HG03175 (cell line): ENCODE data around the gene CTU1.

Experiments used
- ATAC-seq: cut with Tn5 transposase; IDR thresholded peaks from one replicate; pipeline ENCODE4 v1.9.1; 2021; ENCODE audit warnings: mild to moderate bottlenecking, moderate library complexity; ENCODE audit not compliant: unreplicated experiment

CTU1 gene

DNA sequence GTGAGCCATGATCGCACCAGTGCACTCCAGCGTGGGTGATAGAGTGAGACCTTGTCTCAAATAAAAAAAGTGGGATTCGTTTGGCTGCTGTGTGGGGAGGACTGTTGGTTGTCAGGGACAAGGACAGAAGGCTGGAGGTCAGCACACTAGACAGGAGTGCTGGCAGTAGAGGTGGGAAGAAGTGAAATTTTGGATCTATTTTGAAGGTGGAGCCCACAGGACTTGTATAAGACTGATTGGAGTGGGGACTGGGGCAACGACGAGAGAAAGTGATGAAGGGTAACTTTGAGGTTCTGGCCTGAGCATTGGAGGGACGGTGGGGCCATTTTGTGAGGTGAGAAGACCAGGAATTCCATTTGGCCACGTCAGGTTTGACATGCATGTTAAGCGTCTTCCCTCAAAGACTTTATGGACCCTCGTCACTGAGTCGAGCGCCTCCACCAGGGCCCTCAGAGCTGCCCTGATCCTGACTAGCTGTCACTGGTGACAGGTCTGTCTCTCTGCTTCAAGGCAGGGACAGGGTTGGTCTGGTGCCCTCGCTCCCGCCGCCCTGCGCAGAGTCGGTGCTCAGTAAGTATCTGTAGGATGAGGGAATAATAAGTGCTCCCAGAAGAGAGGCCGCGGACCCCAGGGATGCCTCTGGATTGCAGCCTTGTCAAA, 673 bp downstream of the CTU1 start:
- ATAC-seq, result no peak

DNA sequence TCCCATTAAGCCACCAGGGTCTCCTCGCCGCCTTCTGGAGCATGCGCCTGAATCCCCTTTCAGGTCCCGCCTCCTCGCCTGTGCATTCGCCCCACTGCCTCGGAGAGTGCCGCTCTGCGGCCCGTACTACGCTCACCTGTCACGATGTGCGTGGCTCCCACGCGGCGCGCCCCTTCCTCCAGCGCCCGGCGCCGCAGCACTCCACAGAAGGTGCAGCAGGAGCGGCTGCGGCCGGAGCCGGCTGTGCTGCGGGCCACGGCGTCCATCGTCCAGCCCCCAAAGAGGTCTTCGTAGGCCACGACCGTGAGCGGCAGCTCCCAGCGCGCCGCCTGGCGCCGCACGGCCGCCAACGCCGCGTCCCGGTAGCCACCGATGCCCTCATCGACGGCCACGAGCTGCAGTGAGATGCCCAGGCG, 4.3 kb downstream of the CTU1 start:
- ATAC-seq, result no peak

DNA sequence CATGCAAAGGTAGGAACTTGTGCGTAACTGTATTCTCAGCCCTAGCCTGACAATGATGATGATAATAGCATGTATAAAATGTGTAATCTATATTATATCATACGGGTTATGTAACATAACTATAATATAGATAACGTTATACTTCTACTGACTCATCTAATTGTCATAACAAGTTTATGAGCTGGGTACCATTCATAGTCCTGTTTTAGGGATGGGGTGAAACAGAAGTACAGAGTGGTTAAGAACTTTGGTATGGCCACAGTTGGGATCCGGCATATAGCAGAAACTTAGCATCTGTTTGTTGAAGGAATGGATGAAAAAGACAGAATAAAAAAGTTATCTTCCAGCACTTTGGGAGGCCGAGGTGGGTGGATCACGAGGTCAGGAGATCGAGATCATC, 5.2 kb downstream of the CTU1 start:
- no peak for ATAC-seq

DNA sequence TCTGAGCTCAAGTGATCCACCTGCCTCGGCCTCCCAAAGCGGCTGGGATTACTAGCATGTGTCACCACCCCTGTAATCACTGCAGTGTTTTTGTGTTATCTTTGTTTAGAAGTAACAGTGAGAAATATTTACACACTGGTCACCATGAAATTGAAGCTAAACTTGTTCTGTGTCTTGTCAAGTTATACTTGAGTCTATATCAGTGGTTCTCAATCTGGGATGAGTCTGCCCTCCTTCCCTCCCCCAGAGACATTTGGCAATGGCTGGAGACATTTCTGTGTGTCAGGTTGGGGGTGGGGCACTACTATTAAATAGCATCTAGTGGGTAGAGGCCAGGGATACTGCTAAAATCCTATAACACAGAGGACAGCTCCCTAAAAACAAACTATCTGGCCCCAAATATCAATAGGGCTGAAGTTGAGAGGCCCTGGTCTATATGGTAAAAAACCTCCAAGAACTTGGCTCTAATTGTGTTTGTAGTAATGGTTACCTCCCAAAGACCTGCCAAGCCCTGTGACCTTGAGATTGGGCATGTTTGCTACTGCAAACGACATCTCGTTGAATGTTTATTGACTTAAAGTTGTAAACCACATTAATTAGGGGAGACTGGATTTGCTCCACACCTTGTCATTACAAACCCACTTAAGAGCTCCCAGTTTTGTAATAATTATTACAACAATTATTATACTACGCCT, 6.9 kb downstream of the CTU1 start:
- no peak for ATAC-seq

DNA sequence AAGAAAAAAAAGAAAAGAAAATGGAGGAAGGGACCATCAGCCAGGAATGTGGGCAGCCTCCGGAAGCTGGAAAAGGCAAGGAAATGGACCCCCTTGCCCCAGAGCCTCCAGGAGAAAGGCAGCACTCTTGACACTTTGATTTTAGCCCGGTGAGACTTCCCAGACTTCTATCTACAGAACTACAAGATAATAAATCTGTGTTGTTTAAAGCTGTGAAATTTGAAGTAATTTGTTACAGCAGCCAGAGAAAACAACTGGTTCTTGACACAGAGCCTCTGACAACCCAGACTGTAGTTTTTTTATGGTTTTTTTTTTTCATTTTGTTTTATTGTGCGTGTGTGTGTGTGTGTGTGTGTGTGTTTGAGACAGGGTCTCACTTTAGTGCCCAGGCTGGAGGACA, 7.6 kb downstream of the CTU1 start:
- no peak for ATAC-seq

DNA sequence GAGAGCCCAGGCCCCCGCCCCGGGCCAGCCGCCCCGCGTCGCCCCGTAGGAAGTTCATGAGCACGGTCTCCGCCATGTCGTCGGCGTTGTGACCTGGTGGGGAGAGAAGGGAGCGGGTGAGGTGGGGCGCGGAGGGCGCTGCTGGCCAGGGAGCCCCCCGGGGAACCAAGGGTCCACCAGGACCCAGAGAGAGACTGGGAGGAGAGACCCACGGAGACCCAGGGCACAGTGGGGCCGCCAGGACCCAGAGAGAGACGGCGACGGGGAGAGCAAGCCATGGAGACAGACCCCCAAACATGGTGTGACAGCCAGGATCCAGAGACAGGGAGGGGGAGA, 9.2 kb downstream of the CTU1 start:
- no peak for ATAC-seq

DNA sequence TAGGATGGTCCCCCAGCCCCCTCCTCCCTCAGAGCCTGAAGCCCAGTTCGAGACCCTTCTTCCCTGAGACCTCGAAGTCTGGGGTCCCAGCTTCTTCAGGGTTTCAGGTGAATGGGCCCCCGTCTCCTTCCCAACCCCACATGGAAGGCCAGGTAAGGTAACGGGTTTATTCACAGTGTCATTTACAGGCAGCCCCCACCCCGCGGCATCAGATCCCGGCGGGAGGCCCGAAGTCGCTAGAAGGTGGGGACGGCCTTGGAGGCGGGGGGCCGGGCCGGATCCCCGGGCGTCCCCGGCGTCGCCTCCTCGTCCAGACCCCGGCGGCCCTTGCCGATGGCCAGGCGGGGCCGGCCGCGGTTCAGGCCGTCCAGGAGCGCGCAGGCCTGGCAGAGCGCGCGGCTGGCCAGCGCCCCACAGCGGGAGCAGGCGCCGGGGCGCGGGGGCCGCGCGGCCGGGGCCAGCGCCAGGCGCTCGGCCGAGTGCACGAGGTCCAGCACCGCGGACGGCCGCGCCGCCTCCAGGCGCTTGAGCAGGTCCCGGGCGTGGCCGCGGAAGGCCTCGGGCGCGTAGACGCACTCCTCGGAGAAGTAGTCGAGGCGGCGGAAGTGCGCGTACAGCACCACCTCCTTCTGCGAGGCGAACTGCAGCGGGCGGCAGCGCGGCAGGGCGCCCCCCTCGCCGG, 9.7 kb downstream of the CTU1 start:
- no peak for ATAC-seq

DNA sequence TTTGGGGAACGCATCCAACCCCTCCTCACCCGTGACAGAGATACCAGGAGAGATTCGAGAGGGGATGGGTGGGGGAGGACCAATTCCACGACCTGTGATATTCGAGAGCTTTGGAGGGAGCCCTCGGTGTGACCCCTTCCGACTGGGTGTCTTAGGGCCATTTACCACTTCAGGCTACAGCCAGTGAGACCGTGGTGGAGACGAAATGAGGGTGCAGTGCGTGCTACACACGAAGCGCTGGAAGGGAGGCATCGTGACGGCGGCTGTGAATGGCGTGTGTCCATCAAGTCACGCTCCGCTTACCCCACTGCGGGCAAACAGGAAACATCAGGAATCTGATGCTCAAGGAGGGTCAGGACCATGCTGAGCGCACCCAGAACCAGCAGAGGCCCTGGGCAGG, 10.4 kb downstream of the CTU1 start:
- ATAC-seq, result no peak

DNA sequence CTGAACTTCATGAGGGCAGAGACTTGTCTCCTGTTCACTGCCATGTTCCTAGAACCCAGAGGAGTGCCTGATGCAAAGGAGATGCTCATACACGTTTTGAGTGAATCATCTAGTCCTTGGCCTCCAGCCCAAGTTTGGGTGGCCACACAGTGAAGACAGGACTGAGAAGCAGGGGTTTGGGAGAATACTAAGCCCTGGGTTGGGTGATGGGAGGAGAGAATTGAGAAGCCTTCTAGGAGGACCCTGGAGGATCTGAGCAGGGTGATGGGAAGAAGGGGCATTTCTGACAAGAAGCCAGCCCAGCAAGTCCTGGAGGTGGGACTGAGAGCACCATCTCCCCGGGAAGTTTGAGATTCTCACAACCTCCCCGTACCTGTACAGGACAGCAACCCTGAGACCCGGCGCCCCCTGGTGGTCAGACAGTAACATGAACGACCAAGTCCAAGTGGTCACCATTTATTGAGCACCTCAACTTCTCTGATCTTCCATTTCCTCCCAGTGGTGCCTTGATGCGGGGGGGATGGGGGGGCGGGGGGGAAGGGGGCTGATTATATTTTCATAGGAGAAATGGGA, 11.0 kb downstream of the CTU1 start:
- no peak for ATAC-seq

DNA sequence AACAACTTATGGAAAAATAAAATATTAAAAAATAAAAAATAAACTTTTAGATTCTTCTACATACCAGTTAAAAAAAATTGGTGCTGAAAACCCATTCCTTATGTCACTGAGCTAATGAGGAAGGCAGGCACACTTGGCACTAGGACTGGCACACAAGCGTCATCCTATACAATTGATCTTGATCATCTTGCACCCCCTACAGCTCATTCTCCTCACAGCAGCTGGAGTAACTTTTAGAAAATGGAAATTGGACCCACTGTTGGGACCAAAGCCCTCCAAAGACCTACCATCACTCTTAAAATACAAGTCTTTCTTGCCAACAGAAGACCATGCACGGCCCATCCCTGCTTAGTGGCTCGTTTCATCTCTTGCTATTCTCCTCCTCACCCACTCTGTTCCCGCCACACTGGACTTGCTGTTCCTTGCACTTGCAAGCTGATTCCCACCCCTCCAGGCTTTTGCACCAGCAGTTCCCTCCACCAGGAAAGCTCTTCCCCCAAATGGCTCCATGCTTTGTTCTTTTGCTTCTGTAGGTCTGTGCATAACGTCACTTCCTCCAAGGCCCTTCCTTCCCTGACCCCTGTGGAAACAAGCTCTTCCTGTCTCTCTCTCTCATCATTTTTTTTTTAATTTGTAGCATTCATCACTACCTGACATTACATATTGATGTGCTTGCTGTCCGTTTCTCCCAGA, 11.6 kb downstream of the CTU1 start:
- no peak for ATAC-seq

DNA sequence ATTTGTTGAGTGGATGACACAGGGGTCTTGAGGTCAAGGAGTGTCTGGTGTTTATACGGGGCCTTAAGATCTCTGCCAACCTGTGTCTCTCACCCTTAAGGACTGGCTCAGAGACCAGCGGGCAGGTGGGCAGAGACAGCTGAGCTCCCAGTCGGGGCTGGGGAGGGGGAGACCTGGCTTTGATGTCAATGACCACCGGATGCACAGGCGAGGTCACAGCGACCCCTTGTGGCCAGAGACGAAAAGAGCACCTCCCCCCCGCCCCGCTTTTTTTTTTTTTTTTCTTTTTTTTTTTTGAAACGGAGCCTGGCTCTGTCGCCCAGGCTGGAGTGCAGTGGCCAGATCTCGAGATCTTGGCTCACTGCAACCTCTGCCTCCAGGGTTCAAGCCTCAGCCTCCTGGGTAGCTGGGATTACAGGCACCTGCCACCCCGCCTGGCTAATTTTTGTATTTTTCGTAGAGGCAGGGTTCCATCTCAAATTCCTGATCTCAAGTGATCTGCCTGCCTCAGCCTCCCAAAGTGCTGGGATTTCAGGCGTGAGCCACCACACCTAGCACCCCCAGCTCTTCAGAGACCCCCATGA, 13.4 kb downstream of the CTU1 start:
- ATAC-seq, result no peak

DNA sequence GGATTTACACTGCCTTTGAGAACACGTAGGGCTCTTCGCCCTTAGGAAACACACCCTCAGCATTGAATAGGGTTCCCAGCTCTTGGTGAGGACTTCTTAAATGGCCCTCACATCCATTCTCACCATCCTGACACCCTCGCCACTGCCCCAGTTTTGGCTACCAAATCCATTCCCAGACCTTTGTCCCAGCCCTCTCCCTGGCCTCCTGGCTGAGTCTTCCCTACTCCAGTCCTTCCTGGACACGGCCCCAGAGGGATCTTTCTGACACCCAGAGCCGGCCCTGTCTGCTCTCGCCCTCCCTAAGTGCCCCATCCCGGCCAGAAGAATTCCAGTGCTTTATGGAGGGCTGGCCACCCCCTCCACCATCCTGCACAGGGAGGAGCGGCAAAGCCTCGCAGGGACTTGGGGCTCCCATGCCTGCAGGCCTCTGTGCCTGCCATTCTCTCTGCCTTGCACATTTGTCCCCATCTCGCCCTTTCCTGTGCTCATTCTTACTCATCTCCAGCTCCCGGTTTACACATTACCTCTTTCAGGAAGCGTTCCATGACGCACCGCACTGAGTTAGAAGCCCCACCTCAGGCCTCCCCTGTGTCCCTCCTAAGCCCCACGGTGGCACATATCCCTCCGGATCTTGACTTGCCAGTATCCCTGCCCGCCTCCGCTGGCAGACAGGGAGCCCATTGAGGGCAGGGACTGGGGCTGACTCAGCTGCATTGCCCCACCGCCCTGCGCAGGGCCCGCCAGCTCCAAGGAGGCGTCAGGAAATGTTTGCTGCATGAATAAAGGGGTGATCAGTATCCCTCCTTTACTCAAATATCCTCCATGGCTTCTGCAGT, 14.5 kb downstream of the CTU1 start:
- no peak for ATAC-seq

DNA sequence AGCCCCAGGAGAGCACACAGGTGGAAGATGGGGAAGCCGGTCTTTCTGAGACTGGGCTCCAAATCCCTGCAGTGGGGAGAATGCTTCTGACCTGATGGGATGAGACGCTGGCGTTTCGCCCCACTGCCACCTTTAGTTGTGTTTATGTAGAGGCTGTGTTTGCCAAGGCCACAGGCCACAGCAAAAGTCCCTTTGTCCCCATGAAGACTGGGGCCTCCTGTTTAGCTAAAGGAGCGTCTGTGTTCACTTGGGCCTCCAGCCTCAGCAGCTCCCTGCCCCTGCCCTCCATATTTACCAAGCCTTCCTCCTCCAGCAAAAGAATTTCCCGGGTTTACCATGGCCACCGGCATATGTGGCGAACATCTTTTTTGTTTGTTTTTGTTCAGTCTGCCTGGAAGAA, 15.1 kb downstream of the CTU1 start:
- ATAC-seq, result no peak

DNA sequence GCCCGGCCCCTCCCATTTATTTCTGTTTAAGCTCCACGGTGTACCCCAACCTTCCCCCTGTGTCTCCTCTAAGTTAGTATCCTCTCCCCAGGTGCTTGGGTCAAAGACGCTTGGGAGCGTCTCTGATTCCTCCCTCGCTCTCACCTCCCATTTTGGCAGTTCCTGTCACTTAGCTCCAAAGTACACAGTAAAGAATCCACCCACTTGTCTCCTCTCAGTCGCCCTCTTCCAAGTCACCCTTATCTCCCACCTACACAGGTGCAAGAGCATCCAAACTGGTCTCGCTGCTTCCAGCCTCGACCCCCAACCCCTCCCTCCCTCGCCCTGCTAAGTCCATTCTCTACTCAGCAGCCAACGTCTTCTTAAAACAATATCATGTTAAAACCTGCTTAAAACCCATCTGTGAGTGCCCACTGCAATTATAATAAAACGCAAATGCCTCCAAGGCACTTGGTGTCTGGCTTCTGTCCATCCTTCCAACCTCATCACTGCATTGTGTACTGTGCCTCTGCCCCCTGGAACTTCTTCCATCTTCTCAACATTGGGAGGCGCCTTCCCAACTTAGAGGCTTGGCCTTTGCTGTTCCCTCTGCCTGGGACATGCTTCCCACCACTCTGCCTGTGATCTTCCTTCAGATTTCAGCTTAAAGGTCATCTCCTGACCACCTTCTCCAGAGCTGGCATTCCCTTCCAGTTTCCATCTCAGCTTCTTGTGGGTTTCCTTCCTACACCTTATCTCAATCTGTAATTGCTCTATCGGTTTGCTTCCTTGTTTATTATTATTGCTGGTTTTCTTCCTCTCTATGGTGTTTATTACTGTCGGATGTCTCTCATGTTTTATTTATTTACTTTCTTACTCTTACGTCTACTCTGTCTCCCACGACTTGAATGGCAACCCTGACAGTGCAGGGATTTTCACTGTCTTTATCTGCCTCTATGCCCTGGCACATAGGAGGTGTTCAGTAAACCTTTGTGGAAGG, 16.0 kb downstream of the CTU1 start:
- no peak for ATAC-seq

DNA sequence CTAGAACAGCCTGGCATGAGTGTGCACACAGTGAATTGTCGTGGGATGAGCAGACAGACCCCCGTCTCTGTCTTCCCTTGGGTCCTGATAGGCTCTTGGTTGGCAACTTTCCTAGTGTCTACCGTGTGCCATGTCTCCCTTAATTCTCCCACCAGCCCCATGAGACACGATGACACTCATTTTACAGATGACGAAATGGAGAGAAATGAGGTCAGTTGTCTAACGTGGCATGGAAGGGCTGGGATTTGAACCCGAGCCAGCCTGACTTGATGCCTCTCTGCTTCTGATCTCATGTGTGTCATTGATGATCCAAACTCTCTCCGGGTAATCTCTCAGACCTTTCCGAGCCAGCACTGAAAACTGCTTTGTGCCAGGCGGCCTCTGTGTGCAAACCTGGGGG, 17.1 kb downstream of the CTU1 start:
- ATAC-seq, result no peak

DNA sequence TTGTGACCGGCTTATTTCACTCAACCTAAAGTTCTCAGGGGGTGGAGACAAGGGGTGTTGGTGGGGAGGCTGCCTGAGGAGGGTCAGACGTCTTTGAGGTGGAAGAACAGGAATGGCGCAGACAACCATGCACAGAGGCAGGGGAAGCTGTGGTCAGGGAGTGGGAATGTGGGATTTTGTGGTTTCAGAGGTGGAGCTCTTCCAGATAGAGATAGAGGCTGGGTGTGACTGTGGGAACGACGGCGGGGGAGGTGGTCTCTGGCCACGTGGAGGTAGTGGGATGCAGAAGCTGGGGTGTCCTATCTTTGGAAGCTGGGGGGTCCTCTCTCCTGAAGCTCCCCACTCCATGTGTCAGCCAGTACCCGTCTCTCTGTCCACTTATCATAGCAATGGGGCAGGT, 17.7 kb downstream of the CTU1 start:
- no peak for ATAC-seq

DNA sequence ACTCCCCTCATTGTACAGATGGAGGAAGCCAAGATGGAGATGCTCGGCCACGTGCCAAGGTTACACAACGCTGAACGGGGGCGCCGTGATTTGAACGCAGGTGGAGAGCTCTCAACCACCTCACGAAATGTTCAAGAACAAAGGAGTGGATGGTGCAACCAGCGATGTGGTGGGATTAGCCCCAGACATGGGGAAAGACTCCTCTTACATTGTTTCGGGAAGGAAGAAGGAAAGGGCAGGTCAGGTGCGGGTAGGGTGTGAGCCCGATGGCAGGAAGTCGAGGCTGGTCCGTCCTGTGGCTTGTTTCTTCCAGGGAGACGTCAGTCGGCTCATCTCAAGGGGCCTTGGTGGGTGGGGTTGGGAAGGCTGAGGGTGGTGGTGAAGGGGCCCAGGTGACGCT, 18.4 kb downstream of the CTU1 start:
- no peak for ATAC-seq

DNA sequence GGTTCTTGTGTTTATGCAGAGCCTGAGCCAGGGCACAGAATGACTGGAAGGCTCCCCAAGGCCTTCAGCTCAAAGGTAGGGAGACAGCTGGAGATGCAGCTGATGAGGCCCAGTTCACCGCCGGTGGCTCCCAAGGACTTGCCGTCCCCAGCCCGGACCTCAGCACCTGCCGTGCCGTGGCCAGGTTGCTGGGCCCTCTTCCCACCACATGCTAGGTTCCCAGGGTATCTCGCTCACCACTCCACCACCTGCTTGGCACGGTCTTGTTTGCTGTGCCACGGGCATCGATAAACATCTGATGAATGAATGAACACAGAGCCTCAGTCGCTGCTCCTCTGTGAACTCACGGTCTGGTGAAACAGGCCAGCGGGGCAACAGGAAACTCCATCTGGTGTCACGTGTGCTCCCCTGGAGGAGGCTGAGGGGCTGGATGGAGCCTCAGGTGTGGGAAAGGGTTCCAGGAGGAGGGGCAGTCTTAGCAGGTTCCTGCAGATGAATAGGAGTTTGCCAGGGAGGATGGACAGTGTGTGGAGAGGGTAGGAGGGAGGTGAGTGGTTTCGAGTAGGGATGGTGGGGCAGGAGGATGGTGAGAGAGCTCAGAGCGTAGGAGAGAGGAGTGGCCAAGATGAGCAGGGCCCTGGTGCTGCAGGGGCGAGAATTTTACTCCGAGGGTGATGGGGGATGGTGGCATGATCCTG, 21.9 kb downstream of the CTU1 start:
- no peak for ATAC-seq

DNA sequence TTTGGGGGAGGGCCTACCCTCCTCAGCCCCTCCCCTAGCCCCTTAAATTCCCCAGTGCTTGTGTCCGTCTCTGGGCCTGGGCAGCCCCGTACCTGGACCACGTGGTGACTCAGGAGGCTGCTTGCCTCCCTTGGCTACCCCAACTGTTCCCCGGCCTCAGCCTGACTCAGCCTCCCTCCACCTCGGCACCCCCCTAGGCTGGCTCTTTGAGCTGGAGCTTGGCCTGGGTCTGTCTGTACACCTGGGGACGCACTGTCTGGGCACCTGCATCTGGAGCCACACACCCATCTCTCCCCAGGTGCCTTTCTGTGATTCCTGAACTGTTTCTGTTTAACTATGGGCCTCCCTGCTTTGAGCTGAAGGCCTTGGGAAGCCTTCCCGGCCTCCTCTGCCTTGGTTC, 23.7 kb downstream of the CTU1 start:
- no peak for ATAC-seq
